GM12873 (cell line): ENCODE data around the gene PPP1R3A.

ENCODE experiments used
- TF ChIP-seq, protein P1 (sequence below): IDR thresholded peaks from 2 replicates; pipeline ENCODE4 v1.5.1; 2012; ENCODE audit warnings: low read depth, mild to moderate bottlenecking, moderate library complexity, low read length, control low read depth; ENCODE audit not compliant: insufficient read depth; ENCODE audit errors: missing control alignments

Gene PPP1R3A

DNA sequence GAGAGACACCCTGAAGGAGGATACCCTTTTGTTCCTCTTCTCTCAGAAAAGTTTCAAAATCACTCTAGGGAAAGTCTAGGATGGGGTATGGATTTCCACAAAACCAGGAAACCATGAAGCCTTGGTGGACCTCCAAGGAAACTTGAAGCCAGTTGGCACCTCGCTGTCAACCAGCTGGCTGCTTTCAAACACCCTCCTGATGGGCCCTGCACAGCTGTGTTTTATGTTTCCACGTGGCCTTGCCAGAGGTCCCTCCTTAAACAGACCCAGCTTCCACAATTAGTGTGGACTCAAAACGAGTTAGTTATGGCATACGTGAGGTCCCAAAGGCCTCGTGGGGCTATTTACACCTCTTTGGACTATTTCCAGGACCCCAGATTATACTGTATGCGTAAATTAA, 5.9 kb downstream of the PPP1R3A start:
- TF ChIP-seq, protein P1, sequence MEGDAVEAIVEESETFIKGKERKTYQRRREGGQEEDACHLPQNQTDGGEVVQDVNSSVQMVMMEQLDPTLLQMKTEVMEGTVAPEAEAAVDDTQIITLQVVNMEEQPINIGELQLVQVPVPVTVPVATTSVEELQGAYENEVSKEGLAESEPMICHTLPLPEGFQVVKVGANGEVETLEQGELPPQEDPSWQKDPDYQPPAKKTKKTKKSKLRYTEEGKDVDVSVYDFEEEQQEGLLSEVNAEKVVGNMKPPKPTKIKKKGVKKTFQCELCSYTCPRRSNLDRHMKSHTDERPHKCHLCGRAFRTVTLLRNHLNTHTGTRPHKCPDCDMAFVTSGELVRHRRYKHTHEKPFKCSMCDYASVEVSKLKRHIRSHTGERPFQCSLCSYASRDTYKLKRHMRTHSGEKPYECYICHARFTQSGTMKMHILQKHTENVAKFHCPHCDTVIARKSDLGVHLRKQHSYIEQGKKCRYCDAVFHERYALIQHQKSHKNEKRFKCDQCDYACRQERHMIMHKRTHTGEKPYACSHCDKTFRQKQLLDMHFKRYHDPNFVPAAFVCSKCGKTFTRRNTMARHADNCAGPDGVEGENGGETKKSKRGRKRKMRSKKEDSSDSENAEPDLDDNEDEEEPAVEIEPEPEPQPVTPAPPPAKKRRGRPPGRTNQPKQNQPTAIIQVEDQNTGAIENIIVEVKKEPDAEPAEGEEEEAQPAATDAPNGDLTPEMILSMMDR: no peak

DNA sequence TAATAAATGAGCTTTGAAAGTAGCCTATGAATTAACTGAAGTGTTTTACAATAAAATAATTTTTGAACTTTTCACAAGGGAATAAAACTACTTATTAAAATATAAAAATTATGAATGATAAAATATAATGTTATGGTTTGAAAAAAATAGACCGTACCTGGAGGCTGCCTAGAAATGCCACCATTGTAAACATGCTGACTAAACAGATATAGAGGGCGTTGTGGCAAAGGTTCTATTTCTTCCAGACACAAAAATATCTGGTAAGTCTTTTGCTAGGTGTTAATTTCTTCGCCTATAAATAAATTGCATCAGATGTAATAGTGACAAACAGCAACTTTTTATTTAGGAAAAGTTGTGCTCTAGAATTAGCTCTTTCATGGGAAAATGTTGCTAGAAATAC, 11.2 kb downstream of the PPP1R3A start:
- TF ChIP-seq, protein P1: no peak

GRCh38 chr7:113904521-113904920, 14.3 kb downstream of the PPP1R3A start:
- TF ChIP-seq, protein P1: no peak

DNA sequence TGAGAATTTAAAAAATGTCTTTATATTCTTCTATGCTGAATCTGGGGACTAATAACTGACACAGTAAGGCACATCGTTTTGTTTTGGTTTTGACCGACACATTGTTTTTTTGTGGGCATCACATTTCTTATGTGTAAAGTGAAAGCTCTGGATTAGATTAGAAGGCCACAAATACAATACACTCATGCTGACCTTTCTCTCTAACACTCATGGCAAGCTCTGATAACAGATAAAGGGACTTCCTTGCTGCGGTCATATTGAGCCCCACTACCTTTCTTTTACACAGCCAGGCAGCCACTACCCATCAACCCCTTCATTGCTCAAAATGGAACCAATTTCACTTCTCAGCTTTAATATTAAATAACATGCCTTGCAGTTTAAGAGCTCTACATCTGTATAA, 26.0 kb downstream of the PPP1R3A start:
- TF ChIP-seq, protein P1: no peak

DNA sequence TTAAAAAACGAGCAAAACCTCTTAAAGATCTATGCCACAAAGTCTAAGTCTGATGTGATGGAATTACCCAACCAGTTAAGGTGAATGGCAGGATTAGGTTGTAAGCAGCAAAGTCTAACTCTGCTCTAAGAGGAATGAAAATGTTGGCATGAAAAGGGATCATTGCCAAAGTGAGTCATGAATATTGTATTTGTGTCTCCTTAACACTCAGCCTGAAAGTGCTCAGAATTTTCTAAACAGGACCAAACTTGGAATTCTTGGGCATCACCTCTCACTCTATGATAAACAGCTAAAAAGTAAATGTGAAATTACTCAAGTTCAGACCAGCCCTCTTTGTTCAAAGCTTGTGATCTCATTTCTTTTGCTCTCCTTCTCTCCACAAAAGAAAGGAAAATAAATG, 27.0 kb downstream of the PPP1R3A start:
- TF ChIP-seq, protein P1: no peak

GRCh38 chr7:113891031-113891350, 27.8 kb downstream of the PPP1R3A start:
- TF ChIP-seq, protein P1: no peak

GRCh38 chr7:113890331-113891030, 28.3 kb downstream of the PPP1R3A start:
- TF ChIP-seq, protein P1: no peak
